CD4-positive, alpha-beta memory T cell (primary cell): ENCODE results near the gene SPATS2. TPM values are rescaled to one million over a fixed set of nuclear protein-coding genes. Genes with fewer than 3 reads are reported as not detected.

Experiments used
- CTCF ChIA-PET: fragments of 350-600 bp; sonication (Branson Sonifier 250); formaldehyde crosslinking; loops from one replicate; lab custom pipeline; 2021; ENCODE audit warnings: inconsistent platforms; ENCODE audit not compliant: partially characterized antibody; lab: Charles Lee
- POLR2A ChIA-PET: fragments of 350-600 bp; sonication (Branson Sonifier 250); formaldehyde crosslinking; loops from one replicate; lab custom pipeline; 2021; ENCODE audit not compliant: partially characterized antibody; lab: Charles Lee
- DNase-seq, 5 donors: peaks; one replicate each; pipeline versions ENCODE4 v3.0.0 to v3.0.0-alpha.2; 2020 to 2022; ENCODE audit warnings: mixed read lengths in 1 of 5
- H3K27ac ChIP-seq: one replicate; pipeline ENCODE4 v1.7.0; 2013; ENCODE audit warnings: low read depth, low read length
- H3K27me3 ChIP-seq: 2 replicates; pipeline ENCODE4 v1.7.0; 2013; ENCODE audit warnings: mild to moderate bottlenecking, low read length, moderate library complexity; ENCODE audit not compliant: insufficient read depth
- H3K36me3 ChIP-seq: 2 replicates; pipeline ENCODE4 v1.7.0; 2013; ENCODE audit warnings: mild to moderate bottlenecking, low read length, moderate library complexity; ENCODE audit not compliant: insufficient read depth
- H3K4me1 ChIP-seq: 2 replicates; pipeline ENCODE4 v1.7.0; 2013; ENCODE audit warnings: mild to moderate bottlenecking, low read length, moderate library complexity; ENCODE audit not compliant: insufficient read depth
- H3K4me3 ChIP-seq, 2 donors: one replicate each; pipeline ENCODE4 v1.7.0; 2013; ENCODE audit warnings: low read length in 2 of 2, mild to moderate bottlenecking in 1 of 2
- H3K9me3 ChIP-seq, 2 donors: one replicate each; pipeline ENCODE4 v1.7.0; 2013; ENCODE audit warnings: low read length in 2 of 2, control low read depth in 1 of 2; ENCODE audit not compliant: control insufficient read depth in 1 of 2
- H3K27ac Mint-ChIP-seq, 7 donors: one replicate each; pipeline ENCODE4 v1.8.0; 2020 to 2021; ENCODE audit warnings: mixed read lengths in 7 of 7, mild to moderate bottlenecking in 6 of 7, inconsistent platforms in 3 of 7, moderate library complexity in 3 of 7
- H3K27me3 Mint-ChIP-seq, 2 donors: one replicate each; pipeline ENCODE4 v1.8.0; 2020 to 2021; ENCODE audit warnings: mixed read lengths in 2 of 2
- H3K36me3 Mint-ChIP-seq, 2 donors: one replicate each; pipeline ENCODE4 v1.8.0; 2020 to 2021; ENCODE audit warnings: mixed read lengths in 2 of 2, inconsistent platforms in 1 of 2, mild to moderate bottlenecking in 1 of 2
- H3K4me1 Mint-ChIP-seq, 4 donors: one replicate each; pipeline ENCODE4 v1.8.0; 2020 to 2021; ENCODE audit warnings: mixed read lengths in 4 of 4, mild to moderate bottlenecking in 1 of 4
- H3K4me3 Mint-ChIP-seq, 8 donors: one replicate each; pipeline ENCODE4 v1.8.0; 2020 to 2021; ENCODE audit warnings: mixed read lengths in 8 of 8, mild to moderate bottlenecking in 7 of 8, moderate library complexity in 6 of 8, inconsistent platforms in 3 of 8
- H3K9me3 Mint-ChIP-seq, 8 donors: one replicate each; pipeline ENCODE4 v1.8.0; 2020 to 2021; ENCODE audit warnings: mixed read lengths in 8 of 8, mild to moderate bottlenecking in 5 of 8, inconsistent platforms in 3 of 8, moderate library complexity in 1 of 8
- intact Hi-C: fragments of 100-400 bp; cut with micrococcal nuclease; formaldehyde crosslinking; loops from one replicate; pipeline ENCODE4 v1.15.1; 2023
- polyA plus RNA-seq, 2 donors: library from polyadenylated mRNA; unstranded; fragments of 300-500 nt; fragmentation: Illumina TruSeq; gene quantifications; one replicate each; pipeline ENCODE4 v1.2.3, GENCODE V29; 2021
- total RNA-seq, 2 experiments: library from RNA; stranded (reverse); gene quantifications; one replicate each; pipeline ENCODE4 v1.2.3, GENCODE V29; 2021

Gene SPATS2
- total and polyA plus RNA-seq, 4 experiments from 2014 or later: 4.3 to 7.8 (median 5.0) TPM

GRCh38 chr12:49487605-49488004, 120.3 kb downstream of the SPATS2 start:
- POLR2A ChIA-PET: no interaction called here
- peaks cover 0 to 4% (median 2%) of the 10 kb centered on the region in 4 donors for H3K4me1 Mint-ChIP-seq
- H3K36me3 ChIP-seq: no peaks in the 10 kb centered on the region
- no peaks in the 10 kb centered on the region for H3K9me3 ChIP-seq
- CTCF ChIA-PET: interaction anchor here (0.6 to 0.9 kb wide), 2 partner anchors 91 to 150 kb away, joined by 3 read pairs; no protein-coding TSS in a partner anchor
- no peaks in the 10 kb centered on the region for H3K27me3 Mint-ChIP-seq
- no peak for DNase-seq
- no peak overlapping the region for H3K27ac Mint-ChIP-seq
- intact Hi-C loops: no loop called here
- peaks cover 1 to 11% of the 10 kb centered on the region in 2 donors for H3K36me3 Mint-ChIP-seq
- no peak overlapping the region for H3K27ac ChIP-seq
- H3K9me3 Mint-ChIP-seq: no peaks in the 10 kb centered on the region
- H3K4me1 ChIP-seq: no peaks in the 10 kb centered on the region
- no peaks in the 10 kb centered on the region for H3K27me3 ChIP-seq
- H3K4me3 Mint-ChIP-seq: no peak overlapping the region
- no peak overlapping the region for H3K4me3 ChIP-seq

GRCh38 chr12:49489154-49489553, 121.9 kb downstream of the SPATS2 start:
- CTCF ChIA-PET: no interaction called here
- DNase-seq: no peak
- H3K27ac Mint-ChIP-seq: peak overlapping the region in 1 of 7 donors; percentile 53
- H3K4me3 ChIP-seq: no peak overlapping the region
- no peaks in the 10 kb centered on the region for H3K9me3 Mint-ChIP-seq
- intact Hi-C loops: no loop called here
- H3K27me3 Mint-ChIP-seq: no peaks in the 10 kb centered on the region
- no peaks in the 10 kb centered on the region for H3K4me1 Mint-ChIP-seq
- H3K9me3 ChIP-seq: no peaks in the 10 kb centered on the region
- H3K36me3 Mint-ChIP-seq: peaks cover 1 to 11% of the 10 kb centered on the region in 2 donors
- H3K27ac ChIP-seq: no peak overlapping the region
- H3K4me3 Mint-ChIP-seq: no peak overlapping the region
- no peaks in the 10 kb centered on the region for H3K4me1 ChIP-seq
- no peaks in the 10 kb centered on the region for H3K36me3 ChIP-seq
- H3K27me3 ChIP-seq: no peaks in the 10 kb centered on the region
- POLR2A ChIA-PET: no interaction called here

GRCh38 chr12:49489720-49490119, 122.5 kb downstream of the SPATS2 start:
- intact Hi-C loops: no loop called here
- POLR2A ChIA-PET: no interaction called here
- Histone ChIP-seq H3K9me3 (no peaks in the 10 kb centered on the region), H3K4me1 (no peaks in the 10 kb centered on the region), H3K27me3 (no peaks in the 10 kb centered on the region), H3K36me3 (no peaks in the 10 kb centered on the region), H3K27ac (no peak overlapping the region), H3K4me3 (no peak overlapping the region)
- Mint-ChIP-seq H3K36me3 (peaks cover 0 to 12% of the 10 kb centered on the region in 2 donors), H3K9me3 (no peaks in the 10 kb centered on the region), H3K4me3 (no peak overlapping the region), H3K27ac (no peak overlapping the region), H3K27me3 (no peaks in the 10 kb centered on the region), H3K4me1 (no peaks in the 10 kb centered on the region)
- CTCF ChIA-PET: no interaction called here
- no peak for DNase-seq

GRCh38 chr12:49491823-49492222, 124.6 kb downstream of the SPATS2 start:
- H3K27ac ChIP-seq: no peak overlapping the region
- no peak for DNase-seq
- Mint-ChIP-seq H3K4me1 (no peaks in the 10 kb centered on the region), H3K4me3 (no peak overlapping the region), H3K36me3 (peaks cover 5 to 13% of the 10 kb centered on the region in 2 donors), H3K9me3 (no peaks in the 10 kb centered on the region), H3K27me3 (no peaks in the 10 kb centered on the region), H3K27ac (no peak overlapping the region)
- no peaks in the 10 kb centered on the region for H3K27me3 ChIP-seq
- intact Hi-C loops: no loop called here
- no peaks in the 10 kb centered on the region for H3K9me3 ChIP-seq
- H3K4me1 ChIP-seq: no peaks in the 10 kb centered on the region
- no peaks in the 10 kb centered on the region for H3K36me3 ChIP-seq
- ChIA-PET CTCF (interaction anchor here (1.7 kb wide), 1 partner anchor 22 kb away, joined by 4 read pairs; no protein-coding TSS in a partner anchor), POLR2A (no interaction called here)
- H3K4me3 ChIP-seq: no peak overlapping the region

- CTCF ChIA-PET: interaction anchor here (1.0 to 1.3 kb wide), 3 partner anchors 135 to 147 kb away, joined by 3 read pairs; partner anchors contain the start of gene DNAJC22
- H3K4me3 ChIP-seq: no peak overlapping the region
- H3K9me3 Mint-ChIP-seq: no peaks in the 10 kb centered on the region
- peaks cover 2% of the 10 kb centered on the region for H3K36me3 ChIP-seq
- no peaks in the 10 kb centered on the region for H3K9me3 ChIP-seq
- no peak overlapping the region for H3K4me3 Mint-ChIP-seq
- no peak overlapping the region for H3K27ac ChIP-seq
- no peaks in the 10 kb centered on the region for H3K4me1 Mint-ChIP-seq
- intact Hi-C loops: no loop called here
- H3K36me3 Mint-ChIP-seq: peaks cover 5 to 19% of the 10 kb centered on the region in 2 donors
- H3K27me3 Mint-ChIP-seq: no peaks in the 10 kb centered on the region
- no peak overlapping the region for H3K27ac Mint-ChIP-seq
- no peak for DNase-seq
- no peaks in the 10 kb centered on the region for H3K27me3 ChIP-seq
- POLR2A ChIA-PET: no interaction called here
- H3K4me1 ChIP-seq: no peaks in the 10 kb centered on the region
These were observed 126.6 kb downstream of the SPATS2 start for GRCh38 chr12:49493900-49494299.

GRCh38 chr12:49496417-49497360, 129.4 kb downstream of the SPATS2 start:
- peaks cover 2% of the 10 kb centered on the region for H3K36me3 ChIP-seq
- H3K4me3 Mint-ChIP-seq: no peak overlapping the region
- H3K36me3 Mint-ChIP-seq: peaks cover 5 to 25% of the 10 kb centered on the region in 2 donors
- H3K27ac Mint-ChIP-seq: no peak overlapping the region
- no peak for DNase-seq
- POLR2A ChIA-PET: no interaction called here
- H3K4me1 ChIP-seq: no peaks in the 10 kb centered on the region
- no peaks in the 10 kb centered on the region for H3K27me3 Mint-ChIP-seq
- no peaks in the 10 kb centered on the region for H3K9me3 Mint-ChIP-seq
- H3K4me3 ChIP-seq: no peak overlapping the region
- no peak overlapping the region for H3K27ac ChIP-seq
- intact Hi-C loops: no loop called here
- H3K9me3 ChIP-seq: no peaks in the 10 kb centered on the region
- CTCF ChIA-PET: interaction anchor here (0.6 to 1.2 kb wide), 3 partner anchors 14 to 149 kb away, joined by 3 to 7 read pairs (median 3); partner anchors contain the start of gene DNAJC22
- H3K4me1 Mint-ChIP-seq: no peaks in the 10 kb centered on the region
- no peaks in the 10 kb centered on the region for H3K27me3 ChIP-seq

GRCh38 chr12:49501895-49502294, 134.6 kb downstream of the SPATS2 start:
- no peaks in the 10 kb centered on the region for H3K4me1 Mint-ChIP-seq
- Histone ChIP-seq H3K9me3 (no peaks in the 10 kb centered on the region), H3K27ac (no peak overlapping the region), H3K27me3 (no peaks in the 10 kb centered on the region), H3K36me3 (peaks cover 2% of the 10 kb centered on the region), H3K4me1 (no peaks in the 10 kb centered on the region), H3K4me3 (no peak overlapping the region)
- ChIA-PET CTCF (interaction anchor here (1.0 to 1.3 kb wide), 2 partner anchors 12 to 144 kb away, joined by 3 to 6 read pairs; no protein-coding TSS in a partner anchor), POLR2A (no interaction called here)
- H3K27me3 Mint-ChIP-seq: no peaks in the 10 kb centered on the region
- H3K9me3 Mint-ChIP-seq: no peaks in the 10 kb centered on the region
- no peak for DNase-seq
- peaks cover 1 to 26% of the 10 kb centered on the region in 2 donors for H3K36me3 Mint-ChIP-seq
- intact Hi-C loops: no loop called here
- H3K4me3 Mint-ChIP-seq: no peak overlapping the region
- no peak overlapping the region for H3K27ac Mint-ChIP-seq
